H1 (cell line): ENCODE results near the gene CRABP2. TPM values are rescaled to one million over a fixed set of nuclear protein-coding genes. Genes with fewer than 3 reads are reported as not detected.

ENCODE experiments used
- RBBP5 ChIP-seq: IDR thresholded peaks from 2 replicates; pipeline ENCODE4 v1.7.1; 2012; ENCODE audit warnings: low read depth, mild to moderate bottlenecking, inconsistent platforms, low read length, moderate library complexity, borderline replicate concordance
- polyA plus RNA-seq, 7 experiments: library from polyadenylated mRNA; depleted of rRNA in 3 of 7; stranded (reverse) in 5 of 7; unstranded in 2 of 7; fragments of >200 nt in 5 of 7; fragments of 200-250 nt in 2 of 7; gene quantifications; 1 replicate in 5 of 7; 2 replicates in 1 of 7; 4 replicates in 1 of 7; pipeline versions ENCODE4 v1.2.1 to v1.2.3, GENCODE V29; 2011 to 2013; ENCODE audit warnings: missing spikeins in 2 of 7, mixed read lengths in 2 of 7
- total RNA-seq: library from RNA; stranded (reverse); fragmentation: NEBNext Ultra II Directional; extraction: Animal tissue kit (Norgen Biotek cat#: 25700); gene quantifications from 2 replicates; pipeline ENCODE4 v1.2.1, GENCODE V29; 2021
- TF ChIP-seq, protein P1 (sequence below), 3 experiments: IDR thresholded peaks; 1 replicate in 2 of 3; 2 replicates in 1 of 3; pipeline versions ENCODE4 v1.5.1 to v1.6.1; 2011; ENCODE audit warnings: low read length in 3 of 3, mild to moderate bottlenecking in 3 of 3, inconsistent platforms in 2 of 3, low read depth in 1 of 3, moderate library complexity in 1 of 3; ENCODE audit not compliant: insufficient read depth in 1 of 3; ENCODE audit errors: control extremely low read depth in 1 of 3

Gene CRABP2
- total and polyA plus RNA-seq, 2 of the 8 experiments (the other 6 are each of a cell fraction or from before 2014, with no cell fraction given): 69.2 to 119 TPM

GRCh38 chr1:156690675-156691036 lies 14.7 kb downstream of the CRABP2 start (continued):
- TF ChIP-seq, protein P1, sequence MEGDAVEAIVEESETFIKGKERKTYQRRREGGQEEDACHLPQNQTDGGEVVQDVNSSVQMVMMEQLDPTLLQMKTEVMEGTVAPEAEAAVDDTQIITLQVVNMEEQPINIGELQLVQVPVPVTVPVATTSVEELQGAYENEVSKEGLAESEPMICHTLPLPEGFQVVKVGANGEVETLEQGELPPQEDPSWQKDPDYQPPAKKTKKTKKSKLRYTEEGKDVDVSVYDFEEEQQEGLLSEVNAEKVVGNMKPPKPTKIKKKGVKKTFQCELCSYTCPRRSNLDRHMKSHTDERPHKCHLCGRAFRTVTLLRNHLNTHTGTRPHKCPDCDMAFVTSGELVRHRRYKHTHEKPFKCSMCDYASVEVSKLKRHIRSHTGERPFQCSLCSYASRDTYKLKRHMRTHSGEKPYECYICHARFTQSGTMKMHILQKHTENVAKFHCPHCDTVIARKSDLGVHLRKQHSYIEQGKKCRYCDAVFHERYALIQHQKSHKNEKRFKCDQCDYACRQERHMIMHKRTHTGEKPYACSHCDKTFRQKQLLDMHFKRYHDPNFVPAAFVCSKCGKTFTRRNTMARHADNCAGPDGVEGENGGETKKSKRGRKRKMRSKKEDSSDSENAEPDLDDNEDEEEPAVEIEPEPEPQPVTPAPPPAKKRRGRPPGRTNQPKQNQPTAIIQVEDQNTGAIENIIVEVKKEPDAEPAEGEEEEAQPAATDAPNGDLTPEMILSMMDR (IDR thresholded peaks at IDR 0.05; ENCODE audit: control extremely low read depth in 1 of 3, insufficient read depth in 1 of 3, low read depth in 1 of 3, low read length in 3 of 3): no peak
- TF ChIP-seq RBBP5: no peak
